ENCODE results near the gene VPS18.

VPS18 gene

DNA sequence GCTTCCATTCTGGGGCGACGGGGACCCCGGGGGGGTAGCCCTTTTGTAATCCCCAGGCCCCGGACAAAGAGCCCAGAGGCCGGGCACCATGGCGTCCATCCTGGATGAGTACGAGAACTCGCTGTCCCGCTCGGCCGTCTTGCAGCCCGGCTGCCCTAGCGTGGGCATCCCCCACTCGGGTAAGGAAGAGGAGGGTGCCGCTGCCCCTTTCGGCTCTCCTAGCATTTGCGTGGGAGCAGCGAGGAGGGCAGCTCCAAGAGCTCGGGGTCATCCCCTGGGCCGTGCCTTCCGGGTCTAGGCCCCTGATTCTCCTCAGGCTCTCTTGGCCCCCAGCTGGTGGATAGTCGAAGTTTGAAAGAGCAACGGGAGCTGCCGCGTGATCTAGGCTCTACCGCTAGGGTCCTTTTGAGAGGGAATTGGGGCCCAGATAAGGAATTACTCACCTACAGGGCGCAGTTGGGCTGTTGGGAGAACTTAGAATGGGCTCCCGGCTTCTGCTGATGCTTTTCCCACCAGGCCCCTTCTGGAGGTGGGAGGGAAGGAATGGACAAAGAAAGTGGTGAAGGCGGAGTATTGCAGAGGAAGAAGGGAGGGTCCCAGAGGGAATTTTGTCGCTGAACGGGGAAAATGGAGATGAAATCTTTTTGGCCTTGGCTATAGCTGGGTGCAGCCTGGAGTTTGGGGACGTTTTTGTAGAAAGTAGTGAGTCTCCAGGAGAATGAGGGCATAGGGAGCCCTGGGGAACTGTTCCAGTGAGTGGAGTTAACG lies 615 bp downstream of the VPS18 start:
- peaks cover 0 to 6% of the 10 kb centered on the region in 2 experiments for H3K27me3 ChIP-seq (ENCODE audit: control insufficient read depth in 1 of 2, insufficient read depth in 1 of 2, low read length in 2 of 2)
- H3K9ac ChIP-seq (ENCODE audit: low read length): peak overlapping the region; percentile 99
- WGBS: 2% methylated on average over 32 of the region's 33 CpGs
- peak overlapping the region in 1 of 2 experiments; percentile 15 for H2BK12ac ChIP-seq (ENCODE audit: low read length in 2 of 2)
- no peaks in the 10 kb centered on the region for H3K9me3 ChIP-seq (ENCODE audit: control insufficient read depth, low read length)
- H2AK5ac ChIP-seq (ENCODE audit: low read length, severe bottlenecking): peak overlapping the region; percentile 3
- no peak overlapping the region for H3K23ac ChIP-seq (ENCODE audit: low read length in 2 of 2)
- H2BK5ac ChIP-seq (ENCODE audit: low read depth, low read length, poor library complexity, severe bottlenecking): peak overlapping the region; percentile 60
- H2BK120ac ChIP-seq (ENCODE audit: low read depth, low read length): no peak overlapping the region
- H3K4me3 ChIP-seq (ENCODE audit: insufficient read depth in 1 of 2, low read depth in 1 of 2, low read length in 2 of 2): peak overlapping the region; percentile 92
- peak overlapping the region; percentile 4 to 94 for H3K18ac ChIP-seq (ENCODE audit: low read depth in 1 of 2, low read length in 2 of 2)
- peak overlapping the region; percentile 72 for H2AFZ ChIP-seq (ENCODE audit: low read depth, low read length)
- peak overlapping the region; percentile 89 for H3K27ac ChIP-seq (ENCODE audit: low read length, poor library complexity, severe bottlenecking)
- peaks cover 23 to 39% of the 10 kb centered on the region in 2 experiments for H3K36me3 ChIP-seq (ENCODE audit: control insufficient read depth in 1 of 2, insufficient read depth in 2 of 2, low read depth in 1 of 2, low read length in 2 of 2)
- peak; percentile 92 for DNase-seq
- peak overlapping the region; percentile 36 to 91 for H3K4ac ChIP-seq (ENCODE audit: low read depth in 1 of 2, low read length in 2 of 2)
- peaks cover 16% of the 10 kb centered on the region for H3K79me1 ChIP-seq (replicated peaks; ENCODE audit: low read length, poor library complexity, severe bottlenecking)
- H3K14ac ChIP-seq (ENCODE audit: low read length in 2 of 2): peak overlapping the region in 1 of 2 experiments; percentile 94
- peaks cover 12% of the 10 kb centered on the region for H3K4me1 ChIP-seq (ENCODE audit: control insufficient read depth, insufficient read depth, low read depth, low read length)
- peak overlapping the region; percentile 95 for H4K8ac ChIP-seq (ENCODE audit: low read length)
- peak overlapping the region; percentile 31 for H2BK15ac ChIP-seq (ENCODE audit: low read depth, poor library complexity, severe bottlenecking)
- H4K91ac ChIP-seq (ENCODE audit: low read length): peak overlapping the region; percentile 85
- peak overlapping the region; percentile 64 for H3K4me2 ChIP-seq (ENCODE audit: low read length, poor library complexity, severe bottlenecking)

DNA sequence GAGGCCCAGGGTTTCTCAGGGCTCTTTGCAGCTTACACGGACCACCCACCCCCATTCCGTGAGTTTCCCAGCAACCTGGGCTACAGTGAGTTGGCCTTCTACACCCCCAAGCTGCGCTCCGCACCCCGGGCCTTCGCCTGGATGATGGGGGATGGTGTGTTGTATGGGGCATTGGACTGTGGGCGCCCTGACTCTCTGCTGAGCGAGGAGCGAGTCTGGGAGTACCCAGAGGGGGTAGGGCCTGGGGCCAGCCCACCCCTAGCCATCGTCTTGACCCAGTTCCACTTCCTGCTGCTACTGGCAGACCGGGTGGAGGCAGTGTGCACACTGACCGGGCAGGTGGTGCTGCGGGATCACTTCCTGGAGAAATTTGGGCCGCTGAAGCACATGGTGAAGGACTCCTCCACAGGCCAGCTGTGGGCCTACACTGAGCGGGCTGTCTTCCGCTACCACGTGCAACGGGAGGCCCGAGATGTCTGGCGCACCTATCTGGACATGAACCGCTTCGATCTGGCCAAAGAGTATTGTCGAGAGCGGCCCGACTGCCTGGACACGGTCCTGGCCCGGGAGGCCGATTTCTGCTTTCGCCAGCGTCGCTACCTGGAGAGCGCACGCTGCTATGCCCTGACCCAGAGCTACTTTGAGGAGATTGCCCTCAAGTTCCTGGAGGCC lies 5.4 kb downstream of the VPS18 start:
- Histone ChIP-seq H2AFZ (ENCODE audit: low read depth, low read length) (no peak overlapping the region), H2BK15ac (ENCODE audit: low read depth, poor library complexity, severe bottlenecking) (no peak overlapping the region), H3K36me3 (ENCODE audit: control insufficient read depth in 1 of 2, insufficient read depth in 2 of 2, low read depth in 1 of 2, low read length in 2 of 2) (peaks cover 57 to 76% of the 10 kb centered on the region in 2 experiments), H3K23ac (ENCODE audit: low read length in 2 of 2) (no peak overlapping the region), H3K4me3 (ENCODE audit: insufficient read depth in 1 of 2, low read depth in 1 of 2, low read length in 2 of 2) (no peak overlapping the region), H3K9me3 (ENCODE audit: control insufficient read depth, low read length) (no peaks in the 10 kb centered on the region), H4K91ac (ENCODE audit: low read length) (no peak overlapping the region), H2AK5ac (ENCODE audit: low read length, severe bottlenecking) (no peak overlapping the region), H3K4me1 (ENCODE audit: control insufficient read depth, insufficient read depth, low read depth, low read length) (peaks cover 17% of the 10 kb centered on the region), H3K14ac (ENCODE audit: low read length in 2 of 2) (no peak overlapping the region), H4K8ac (ENCODE audit: low read length) (no peak overlapping the region), H2BK5ac (ENCODE audit: low read depth, low read length, poor library complexity, severe bottlenecking) (no peak overlapping the region), H2BK12ac (ENCODE audit: low read length in 2 of 2) (no peak overlapping the region), H3K4ac (ENCODE audit: low read depth in 1 of 2, low read length in 2 of 2) (no peak overlapping the region), H2BK120ac (ENCODE audit: low read depth, low read length) (no peak overlapping the region), H3K9ac (ENCODE audit: low read length) (no peak overlapping the region), H3K18ac (ENCODE audit: low read depth in 1 of 2, low read length in 2 of 2) (no peak overlapping the region), H3K4me2 (ENCODE audit: low read length, poor library complexity, severe bottlenecking) (no peak overlapping the region), H3K27ac (ENCODE audit: low read length, poor library complexity, severe bottlenecking) (no peak overlapping the region), H3K79me1 (replicated peaks; ENCODE audit: low read length, poor library complexity, severe bottlenecking) (peaks cover 26% of the 10 kb centered on the region), H3K27me3 (ENCODE audit: control insufficient read depth in 1 of 2, insufficient read depth in 1 of 2, low read length in 2 of 2) (no peaks in the 10 kb centered on the region)
- WGBS: 95% methylated on average over 31 of the region's 33 CpGs
- no peak for DNase-seq

GRCh38 chr15:40900256-40901052 lies 6.2 kb downstream of the VPS18 start:
- Histone ChIP-seq H3K36me3 (ENCODE audit: control insufficient read depth in 1 of 2, insufficient read depth in 2 of 2, low read depth in 1 of 2, low read length in 2 of 2) (peaks cover 62 to 80% of the 10 kb centered on the region in 2 experiments), H3K18ac (ENCODE audit: low read depth in 1 of 2, low read length in 2 of 2) (no peak overlapping the region), H3K79me1 (replicated peaks; ENCODE audit: low read length, poor library complexity, severe bottlenecking) (peaks cover 26% of the 10 kb centered on the region), H2BK120ac (ENCODE audit: low read depth, low read length) (no peak overlapping the region), H3K4me1 (ENCODE audit: control insufficient read depth, insufficient read depth, low read depth, low read length) (peaks cover 16% of the 10 kb centered on the region), H2BK12ac (ENCODE audit: low read length in 2 of 2) (no peak overlapping the region), H4K8ac (ENCODE audit: low read length) (no peak overlapping the region), H3K4ac (ENCODE audit: low read depth in 1 of 2, low read length in 2 of 2) (no peak overlapping the region), H3K9me3 (ENCODE audit: control insufficient read depth, low read length) (no peaks in the 10 kb centered on the region), H2AFZ (ENCODE audit: low read depth, low read length) (no peak overlapping the region), H3K23ac (ENCODE audit: low read length in 2 of 2) (peak overlapping the region in 1 of 2 experiments; percentile 68), H3K4me3 (ENCODE audit: insufficient read depth in 1 of 2, low read depth in 1 of 2, low read length in 2 of 2) (no peak overlapping the region), H3K4me2 (ENCODE audit: low read length, poor library complexity, severe bottlenecking) (no peak overlapping the region), H3K9ac (ENCODE audit: low read length) (no peak overlapping the region), H3K27me3 (ENCODE audit: control insufficient read depth in 1 of 2, insufficient read depth in 1 of 2, low read length in 2 of 2) (no peaks in the 10 kb centered on the region), H2AK5ac (ENCODE audit: low read length, severe bottlenecking) (no peak overlapping the region), H2BK5ac (ENCODE audit: low read depth, low read length, poor library complexity, severe bottlenecking) (no peak overlapping the region), H3K14ac (ENCODE audit: low read length in 2 of 2) (peak overlapping the region in 1 of 2 experiments; percentile 27), H3K27ac (ENCODE audit: low read length, poor library complexity, severe bottlenecking) (no peak overlapping the region), H4K91ac (ENCODE audit: low read length) (no peak overlapping the region), H2BK15ac (ENCODE audit: low read depth, poor library complexity, severe bottlenecking) (no peak overlapping the region)
- no peak for DNase-seq
- WGBS: 96% methylated on average over 36 of the region's 36 CpGs

Data from mesenchymal stem cell (in vitro differentiated cells and primary cell).